ENCODE measurements around the gene EFNA3. TPM values are rescaled to one million over a fixed set of nuclear protein-coding genes. Genes with fewer than 3 reads are reported as not detected.
A peak's percentile ranks its signal among the peaks of the same experiment; 100 is the strongest.

Gene EFNA3
- total and polyA plus RNA-seq, 9 of the 15 experiments (the other 6 are each of a cell fraction or from before 2014, with no cell fraction given): 0.59 to 7.9 (median 4.7) TPM

- TF ChIP-seq, protein P1, sequence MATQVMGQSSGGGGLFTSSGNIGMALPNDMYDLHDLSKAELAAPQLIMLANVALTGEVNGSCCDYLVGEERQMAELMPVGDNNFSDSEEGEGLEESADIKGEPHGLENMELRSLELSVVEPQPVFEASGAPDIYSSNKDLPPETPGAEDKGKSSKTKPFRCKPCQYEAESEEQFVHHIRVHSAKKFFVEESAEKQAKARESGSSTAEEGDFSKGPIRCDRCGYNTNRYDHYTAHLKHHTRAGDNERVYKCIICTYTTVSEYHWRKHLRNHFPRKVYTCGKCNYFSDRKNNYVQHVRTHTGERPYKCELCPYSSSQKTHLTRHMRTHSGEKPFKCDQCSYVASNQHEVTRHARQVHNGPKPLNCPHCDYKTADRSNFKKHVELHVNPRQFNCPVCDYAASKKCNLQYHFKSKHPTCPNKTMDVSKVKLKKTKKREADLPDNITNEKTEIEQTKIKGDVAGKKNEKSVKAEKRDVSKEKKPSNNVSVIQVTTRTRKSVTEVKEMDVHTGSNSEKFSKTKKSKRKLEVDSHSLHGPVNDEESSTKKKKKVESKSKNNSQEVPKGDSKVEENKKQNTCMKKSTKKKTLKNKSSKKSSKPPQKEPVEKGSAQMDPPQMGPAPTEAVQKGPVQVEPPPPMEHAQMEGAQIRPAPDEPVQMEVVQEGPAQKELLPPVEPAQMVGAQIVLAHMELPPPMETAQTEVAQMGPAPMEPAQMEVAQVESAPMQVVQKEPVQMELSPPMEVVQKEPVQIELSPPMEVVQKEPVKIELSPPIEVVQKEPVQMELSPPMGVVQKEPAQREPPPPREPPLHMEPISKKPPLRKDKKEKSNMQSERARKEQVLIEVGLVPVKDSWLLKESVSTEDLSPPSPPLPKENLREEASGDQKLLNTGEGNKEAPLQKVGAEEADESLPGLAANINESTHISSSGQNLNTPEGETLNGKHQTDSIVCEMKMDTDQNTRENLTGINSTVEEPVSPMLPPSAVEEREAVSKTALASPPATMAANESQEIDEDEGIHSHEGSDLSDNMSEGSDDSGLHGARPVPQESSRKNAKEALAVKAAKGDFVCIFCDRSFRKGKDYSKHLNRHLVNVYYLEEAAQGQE (IDR thresholded peaks at IDR 0.05; ENCODE audit: borderline replicate concordance): no peak
- TF ChIP-seq, protein P1 (CRISPR knock-in tag; IDR thresholded peaks at IDR 0.05; ENCODE audit: low read depth): no peak; the same call in 1 of the 2 replicates
- TF ChIP-seq THAP12 (CRISPR knock-in tag; IDR thresholded peaks at IDR 0.05) (peak; percentile 69; the same call in 1 of the 2 replicates), DIDO1 (tag; IDR thresholded peaks at IDR 0.05; ENCODE audit: low read depth) (peak; percentile 47; the same call in 1 of the 2 replicates), XRCC4 (IDR thresholded peaks at IDR 0.05; ENCODE audit: extremely low read depth, insufficient read depth, insufficient read length) (no peak), NONO (IDR thresholded peaks at IDR 0.05; ENCODE audit: low read depth in 2 of 2, low read length in 1 of 2) (0 out of 4 replicates have a peak, but pooled peaks of 1 of the 2 experiments have one; percentile 31), TRIM28 (IDR thresholded peaks at IDR 0.05) (no peak), DPF2 (IDR thresholded peaks at IDR 0.05) (no peak; the same call in 1 of the 2 replicates), THRAP3 (IDR thresholded peaks at IDR 0.05; ENCODE audit: borderline replicate concordance) (peak; percentile 55; the same call in 1 of the 2 replicates), GABPB1 (CRISPR knock-in tag; IDR thresholded peaks at IDR 0.05) (peak; percentile 84), POLR2A (conservative IDR thresholded peaks at IDR 0.05) (peak; percentile 94), ILF3 (IDR thresholded peaks at IDR 0.05; ENCODE audit: borderline replicate concordance) (no peak), ZNF655 (CRISPR knock-in tag; IDR thresholded peaks at IDR 0.05) (no peak)
- TF ChIP-seq, protein P2, sequence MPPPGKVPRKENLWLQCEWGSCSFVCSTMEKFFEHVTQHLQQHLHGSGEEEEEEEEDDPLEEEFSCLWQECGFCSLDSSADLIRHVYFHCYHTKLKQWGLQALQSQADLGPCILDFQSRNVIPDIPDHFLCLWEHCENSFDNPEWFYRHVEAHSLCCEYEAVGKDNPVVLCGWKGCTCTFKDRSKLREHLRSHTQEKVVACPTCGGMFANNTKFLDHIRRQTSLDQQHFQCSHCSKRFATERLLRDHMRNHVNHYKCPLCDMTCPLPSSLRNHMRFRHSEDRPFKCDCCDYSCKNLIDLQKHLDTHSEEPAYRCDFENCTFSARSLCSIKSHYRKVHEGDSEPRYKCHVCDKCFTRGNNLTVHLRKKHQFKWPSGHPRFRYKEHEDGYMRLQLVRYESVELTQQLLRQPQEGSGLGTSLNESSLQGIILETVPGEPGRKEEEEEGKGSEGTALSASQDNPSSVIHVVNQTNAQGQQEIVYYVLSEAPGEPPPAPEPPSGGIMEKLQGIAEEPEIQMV (tag; conservative IDR thresholded peaks at IDR 0.05; ENCODE audit: low read depth): no peak
These were observed 56.9 kb downstream of the EFNA3 start, which contains the start of gene SLC50A1 (continued) for GRCh38 chr1:155135415-155136028.
